Activated CD4-positive, alpha-beta T cell treated with anti-CD3 and anti-CD28 coated beads, Interleukin-2, amount 10 ng/mL, durations not matched to agents 7 days and 5 days (primary cell): ENCODE data around the gene DMD. TPM values are rescaled to one million over a fixed set of nuclear protein-coding genes. Genes with fewer than 3 reads are reported as not detected.

Experiments used
- CTCF ChIA-PET: fragments of 350-600 bp; sonication (Branson Sonifier 250); formaldehyde crosslinking; loops from one replicate; lab custom pipeline; 2021; ENCODE audit warnings: antibody characterized with exemption; lab: Charles Lee
- POLR2A ChIA-PET: fragments of 350-600 bp; sonication (Branson Sonifier 250); formaldehyde crosslinking; loops from one replicate; lab custom pipeline; 2021; ENCODE audit warnings: antibody characterized with exemption; lab: Charles Lee
- DNase-seq: peaks from one replicate; pipeline ENCODE4 v3.0.0-alpha.2; 2020
- H3K27ac Mint-ChIP-seq: one replicate; pipeline ENCODE4 v1.8.0; 2021; ENCODE audit warnings: mild to moderate bottlenecking, moderate library complexity, mixed read lengths
- H3K27me3 Mint-ChIP-seq: one replicate; pipeline ENCODE4 v1.8.0; 2021; ENCODE audit warnings: mixed read lengths
- H3K36me3 Mint-ChIP-seq: one replicate; pipeline ENCODE4 v1.8.0; 2021; ENCODE audit warnings: low read depth, mixed read lengths
- H3K4me1 Mint-ChIP-seq: one replicate; pipeline ENCODE4 v1.8.0; 2021; ENCODE audit warnings: mixed read lengths
- H3K4me3 Mint-ChIP-seq: one replicate; pipeline ENCODE4 v1.8.0; 2021; ENCODE audit warnings: mild to moderate bottlenecking, moderate library complexity, mixed read lengths
- H3K9me3 Mint-ChIP-seq: one replicate; pipeline ENCODE4 v1.8.0; 2021; ENCODE audit warnings: mixed read lengths
- total RNA-seq, 2 experiments: library from RNA; stranded (reverse); gene quantifications; one replicate each; pipeline ENCODE4 v1.2.3, GENCODE V29; 2021

The DMD gene
- total RNA-seq, 2 experiments from 2014 or later = 0.57 to 0.83 TPM

GRCh38 chrX:31115398-31115797 lies 2096.0 kb downstream of the DMD start:
- H3K9me3 Mint-ChIP-seq = no peaks in the 10 kb centered on the region
- ChIA-PET CTCF (no interaction called here), POLR2A (no interaction called here)
- peaks cover 8% of the 10 kb centered on the region for H3K4me1 Mint-ChIP-seq
- DNase-seq = no peak
- H3K36me3 Mint-ChIP-seq = no peaks in the 10 kb centered on the region
- H3K4me3 Mint-ChIP-seq = no peak overlapping the region
- H3K27me3 Mint-ChIP-seq = peaks cover 2% of the 10 kb centered on the region
- no peak overlapping the region for H3K27ac Mint-ChIP-seq

- H3K27ac Mint-ChIP-seq = no peak overlapping the region
- H3K4me3 Mint-ChIP-seq = no peak overlapping the region
- ChIA-PET POLR2A (no interaction called here), CTCF (no interaction called here)
- DNase-seq = no peak
- H3K27me3 Mint-ChIP-seq = peaks cover 2% of the 10 kb centered on the region
- no peaks in the 10 kb centered on the region for H3K9me3 Mint-ChIP-seq
- no peaks in the 10 kb centered on the region for H3K36me3 Mint-ChIP-seq
- peaks cover 8% of the 10 kb centered on the region for H3K4me1 Mint-ChIP-seq
Measured at GRCh38 chrX:31114858-31115257, 2096.5 kb downstream of the DMD start.

- CTCF ChIA-PET = no interaction called here
- no peak overlapping the region for H3K27ac Mint-ChIP-seq
- no peaks in the 10 kb centered on the region for H3K9me3 Mint-ChIP-seq
- no peak overlapping the region for H3K4me3 Mint-ChIP-seq
- H3K27me3 Mint-ChIP-seq = peaks cover 2% of the 10 kb centered on the region
- H3K36me3 Mint-ChIP-seq = no peaks in the 10 kb centered on the region
- H3K4me1 Mint-ChIP-seq = peaks cover 8% of the 10 kb centered on the region
- DNase-seq = no peak
- POLR2A ChIA-PET = no interaction called here
Measured at GRCh38 chrX:31112226-31112999, 2098.9 kb downstream of the DMD start.

- Mint-ChIP-seq H3K36me3 (no peaks in the 10 kb centered on the region), H3K9me3 (peaks cover 3% of the 10 kb centered on the region), H3K4me1 (peaks cover 8% of the 10 kb centered on the region), H3K27me3 (no peaks in the 10 kb centered on the region), H3K4me3 (no peak overlapping the region), H3K27ac (no peak overlapping the region)
- DNase-seq = no peak
- CTCF ChIA-PET = no interaction called here
- POLR2A ChIA-PET = no interaction called here
Measured at GRCh38 chrX:31110657-31111056, 2100.7 kb downstream of the DMD start.

- DNase-seq = peak; percentile 8
- peaks cover 9% of the 10 kb centered on the region for H3K4me1 Mint-ChIP-seq
- H3K27ac Mint-ChIP-seq = no peak overlapping the region
- no peaks in the 10 kb centered on the region for H3K27me3 Mint-ChIP-seq
- CTCF ChIA-PET = interaction anchor here (0.9 to 1.3 kb wide), 2 partner anchors 61 to 144 kb away, joined by 3 read pairs; no protein-coding TSS in a partner anchor
- POLR2A ChIA-PET = no interaction called here
- H3K36me3 Mint-ChIP-seq = no peaks in the 10 kb centered on the region
- no peak overlapping the region for H3K4me3 Mint-ChIP-seq
- H3K9me3 Mint-ChIP-seq = no peaks in the 10 kb centered on the region
Measured at GRCh38 chrX:31099536-31100090, 2111.7 kb downstream of the DMD start.

GRCh38 chrX:31098079-31098478 lies 2113.3 kb downstream of the DMD start:
- CTCF ChIA-PET = no interaction called here
- no peaks in the 10 kb centered on the region for H3K27me3 Mint-ChIP-seq
- peaks cover 10% of the 10 kb centered on the region for H3K4me1 Mint-ChIP-seq
- no peak overlapping the region for H3K4me3 Mint-ChIP-seq
- H3K27ac Mint-ChIP-seq = no peak overlapping the region
- H3K36me3 Mint-ChIP-seq = no peaks in the 10 kb centered on the region
- POLR2A ChIA-PET = no interaction called here
- DNase-seq = no peak
- H3K9me3 Mint-ChIP-seq = no peaks in the 10 kb centered on the region

- Mint-ChIP-seq H3K4me3 (no peak overlapping the region), H3K9me3 (no peaks in the 10 kb centered on the region), H3K27me3 (no peaks in the 10 kb centered on the region), H3K27ac (no peak overlapping the region), H3K4me1 (peaks cover 4% of the 10 kb centered on the region), H3K36me3 (no peaks in the 10 kb centered on the region)
- CTCF ChIA-PET = no interaction called here
- POLR2A ChIA-PET = no interaction called here
- no peak for DNase-seq
Measured at GRCh38 chrX:31093639-31093975, 2117.7 kb downstream of the DMD start.

GRCh38 chrX:31092970-31093638 lies 2118.2 kb downstream of the DMD start:
- Mint-ChIP-seq H3K27me3 (no peaks in the 10 kb centered on the region), H3K4me1 (peaks cover 4% of the 10 kb centered on the region), H3K4me3 (no peak overlapping the region), H3K9me3 (no peaks in the 10 kb centered on the region), H3K36me3 (no peaks in the 10 kb centered on the region), H3K27ac (peak overlapping the region; percentile 15)
- ChIA-PET POLR2A (no interaction called here), CTCF (no interaction called here)
- no peak for DNase-seq

- no peak for DNase-seq
- H3K27me3 Mint-ChIP-seq = no peaks in the 10 kb centered on the region
- H3K4me1 Mint-ChIP-seq = peaks cover 4% of the 10 kb centered on the region
- H3K27ac Mint-ChIP-seq = no peak overlapping the region
- POLR2A ChIA-PET = no interaction called here
- no peaks in the 10 kb centered on the region for H3K9me3 Mint-ChIP-seq
- CTCF ChIA-PET = no interaction called here
- no peak overlapping the region for H3K4me3 Mint-ChIP-seq
- H3K36me3 Mint-ChIP-seq = no peaks in the 10 kb centered on the region
Measured at GRCh38 chrX:31092476-31092875, 2118.9 kb downstream of the DMD start.

GRCh38 chrX:31091819-31092218 lies 2119.5 kb downstream of the DMD start:
- no peaks in the 10 kb centered on the region for H3K27me3 Mint-ChIP-seq
- no peak for DNase-seq
- H3K4me3 Mint-ChIP-seq = no peak overlapping the region
- H3K4me1 Mint-ChIP-seq = peaks cover 4% of the 10 kb centered on the region
- H3K27ac Mint-ChIP-seq = no peak overlapping the region
- ChIA-PET CTCF (no interaction called here), POLR2A (no interaction called here)
- H3K36me3 Mint-ChIP-seq = no peaks in the 10 kb centered on the region
- no peaks in the 10 kb centered on the region for H3K9me3 Mint-ChIP-seq

GRCh38 chrX:31074522-31074921 lies 2136.8 kb downstream of the DMD start:
- no peak for DNase-seq

GRCh38 chrX:31071725-31072124 lies 2139.6 kb downstream of the DMD start, which contains the start of gene FTHL17:
Gene FTHL17 (minus strand): TSS chrX:31072041. CDS start chrX:31071953, 88 bp downstream.
- Mint-ChIP-seq H3K4me1 (peaks cover 4% of the 10 kb centered on the region), H3K27me3 (no peaks in the 10 kb centered on the region), H3K36me3 (no peaks in the 10 kb centered on the region), H3K4me3 (no peak within 1 kb of the TSS), H3K9me3 (peaks cover 9% of the 10 kb centered on the region), H3K27ac (no peak within 1 kb of the TSS)
- DNase-seq = no peak
- ChIA-PET POLR2A (no interaction called here), CTCF (interaction anchor here (2.4 kb wide), 1 partner anchor 33 kb away, joined by 6 read pairs; no protein-coding TSS in a partner anchor)

More at GRCh38 chrX:31074522-31074921, 2136.8 kb downstream of the DMD start:
- H3K9me3 Mint-ChIP-seq = peaks cover 10% of the 10 kb centered on the region
- no peak overlapping the region for H3K4me3 Mint-ChIP-seq
- H3K4me1 Mint-ChIP-seq = peaks cover 3% of the 10 kb centered on the region
- H3K36me3 Mint-ChIP-seq = no peaks in the 10 kb centered on the region
- H3K27me3 Mint-ChIP-seq = no peaks in the 10 kb centered on the region
- POLR2A ChIA-PET = no interaction called here
- H3K27ac Mint-ChIP-seq = no peak overlapping the region
- CTCF ChIA-PET = no interaction called here

- no peak for DNase-seq
- Mint-ChIP-seq H3K4me3 (no peak overlapping the region), H3K4me1 (peaks cover 4% of the 10 kb centered on the region), H3K36me3 (no peaks in the 10 kb centered on the region), H3K9me3 (peaks cover 7% of the 10 kb centered on the region), H3K27me3 (no peaks in the 10 kb centered on the region), H3K27ac (no peak overlapping the region)
- CTCF ChIA-PET = interaction anchor here (2.4 kb wide), 1 partner anchor 32 kb away, joined by 6 read pairs; no protein-coding TSS in a partner anchor
- POLR2A ChIA-PET = no interaction called here
Measured at GRCh38 chrX:31071262-31071661, 2140.1 kb downstream of the DMD start.
